GM19463 (cell line): Measurements from ENCODE around the gene PCAT6.
"Not testable (repeated sequence)": the region's sequence is repeated elsewhere in the genome, so short reads cannot be mapped to it uniquely, and the experiment has no call there.

ENCODE experiments used
- ATAC-seq: cut with Tn5 transposase; IDR thresholded peaks from one replicate; pipeline ENCODE4 v1.9.1; 2021; ENCODE audit warnings: mild to moderate bottlenecking, moderate library complexity; ENCODE audit not compliant: unreplicated experiment

The PCAT6 gene

DNA sequence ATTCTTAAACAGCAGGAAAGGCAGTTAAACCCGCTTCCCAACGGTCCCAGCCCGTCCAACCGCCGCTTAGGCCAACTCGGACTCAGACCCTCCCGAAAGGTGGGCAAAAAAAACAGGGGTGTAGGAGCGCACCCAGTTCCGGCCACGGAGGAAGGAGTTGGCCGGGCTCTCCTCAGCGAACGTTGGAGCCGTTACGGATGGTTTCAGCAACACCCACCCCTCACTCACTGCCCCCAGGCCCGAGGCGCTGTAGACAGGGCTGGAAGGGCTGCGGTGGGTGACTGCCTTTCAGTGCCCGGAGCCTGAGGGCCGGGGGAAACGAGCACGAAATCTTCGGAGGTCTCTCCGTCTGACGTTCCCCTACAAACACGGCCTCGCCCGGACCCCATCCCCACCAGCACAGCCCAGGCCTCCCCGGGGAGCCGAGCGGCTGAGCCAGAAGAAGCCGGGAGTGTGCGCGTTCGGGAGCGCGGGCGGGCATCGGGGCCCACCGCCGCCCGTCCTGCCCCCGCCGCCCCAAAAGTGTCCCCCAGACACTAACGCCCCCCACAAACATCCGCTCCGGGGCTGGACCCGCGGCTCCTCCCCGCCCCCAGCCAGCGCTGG lies 3.8 kb upstream of the PCAT6 start:
- no peak for ATAC-seq

DNA sequence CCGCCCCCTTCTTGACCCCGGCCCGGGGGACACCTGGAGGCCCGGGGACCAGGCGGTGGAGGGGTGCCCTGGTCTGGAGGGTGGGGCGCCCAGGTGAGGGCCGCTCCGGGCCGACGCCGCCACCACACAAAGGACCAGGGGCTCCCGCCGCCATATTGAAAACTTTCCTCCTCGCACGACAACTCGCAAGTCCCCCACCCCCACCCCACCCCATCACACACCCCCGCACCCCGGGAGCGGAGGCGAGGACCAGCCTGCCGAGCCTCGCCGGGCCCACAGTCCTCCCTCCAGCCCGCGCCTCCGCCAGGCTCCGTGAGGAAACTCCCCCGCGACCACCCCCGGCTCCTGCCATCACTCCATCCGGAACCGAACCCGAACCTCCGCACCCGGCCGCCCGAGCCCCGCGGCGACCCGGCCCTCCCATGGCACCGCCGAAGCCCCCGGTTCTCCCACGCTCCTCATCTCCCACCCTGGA lies 3.3 kb upstream of the PCAT6 start:
- ATAC-seq: no peak

DNA sequence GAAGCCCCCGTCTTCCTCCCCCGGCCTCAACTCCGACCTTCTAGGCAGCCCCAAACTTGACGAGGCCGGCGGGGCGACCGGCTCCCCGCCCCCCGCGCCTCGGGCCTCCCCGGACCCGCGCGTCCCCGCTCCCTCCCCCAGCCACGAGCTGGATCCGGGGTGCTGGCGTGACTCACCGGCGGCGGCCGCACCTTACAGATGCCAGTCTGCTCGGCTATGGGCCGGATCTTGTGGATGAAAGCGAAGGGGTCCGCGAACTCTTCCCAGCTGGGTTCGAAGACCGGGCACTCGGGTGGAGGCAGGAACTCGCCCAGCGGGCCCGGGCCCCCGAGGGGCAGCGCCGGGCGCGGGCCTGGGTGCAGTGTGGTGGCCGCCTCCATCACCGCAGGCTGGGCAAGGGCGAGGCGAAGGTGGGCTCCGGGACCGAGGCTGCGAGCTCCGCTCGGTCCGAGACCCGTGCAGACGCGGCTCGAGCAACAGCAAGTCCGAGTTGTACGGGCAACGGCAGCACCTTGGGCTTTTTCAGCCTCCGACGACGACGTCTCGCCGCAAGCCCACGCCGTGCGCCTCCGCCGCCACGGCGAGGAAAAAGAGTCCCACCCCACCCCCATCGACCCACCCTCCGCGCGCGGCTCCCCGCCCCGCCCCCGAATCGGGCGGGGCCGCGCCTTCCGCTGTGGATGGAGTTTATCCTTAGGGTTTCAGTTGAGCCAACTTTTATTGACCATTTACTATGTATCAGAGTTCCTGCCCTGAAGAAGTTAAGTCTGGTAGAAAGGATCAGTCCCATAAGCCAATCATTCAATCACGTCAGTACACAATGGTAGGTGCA lies 2.6 kb upstream of the PCAT6 start, which contains the start of gene KDM5B:
KDM5B (minus strand) TSS at position 496 of the 832 bp plus-strand sequence; CDS start at position 380, 116 bp downstream.
- ATAC-seq: no peak

DNA sequence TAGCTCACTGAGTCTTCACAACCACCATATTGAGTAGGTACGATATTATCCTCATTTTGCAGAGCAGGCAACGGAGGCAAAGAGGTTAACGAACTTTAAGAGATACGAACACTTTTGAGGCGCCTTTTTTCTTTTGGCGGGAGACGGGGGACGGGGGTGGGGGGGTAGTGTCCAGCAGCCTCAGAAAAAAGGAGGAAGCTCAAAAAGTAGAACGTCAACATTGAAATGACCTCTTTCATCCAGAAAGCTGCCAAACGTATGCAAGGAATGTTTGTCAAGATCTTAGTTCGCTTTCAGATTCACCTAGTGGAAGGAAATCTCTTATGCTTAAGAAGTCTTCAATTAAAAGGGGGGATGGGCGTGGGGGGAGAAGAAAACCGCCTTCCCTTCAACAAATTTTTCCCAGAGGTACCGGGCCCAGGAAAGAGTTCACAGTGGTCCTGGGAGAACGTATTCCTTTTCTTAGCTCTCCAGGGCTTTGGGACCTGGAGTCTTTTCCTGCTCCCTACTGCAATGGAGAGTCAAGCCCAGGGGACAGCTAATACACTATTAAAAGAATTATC lies 1.1 kb upstream of the PCAT6 start:
- ATAC-seq: no peak

DNA sequence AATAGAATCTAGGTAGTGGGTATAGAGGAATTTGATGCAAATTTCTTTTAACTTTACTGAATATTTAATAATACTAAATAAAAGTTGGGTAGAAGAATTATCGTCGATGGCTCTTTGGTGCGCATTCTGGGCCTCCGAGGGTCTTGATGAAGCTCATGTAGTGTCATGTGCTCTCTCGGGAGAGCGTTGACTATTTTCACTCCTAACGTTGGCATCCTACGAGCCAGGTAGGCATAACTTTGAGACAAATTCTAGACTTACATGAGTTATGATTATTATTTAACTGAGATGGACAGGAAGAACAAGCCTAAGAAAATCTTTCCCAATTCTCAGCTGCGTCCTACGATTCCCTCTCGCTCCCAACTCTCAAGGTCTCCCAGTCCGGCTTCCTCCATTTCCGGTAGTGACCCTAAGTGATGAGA lies 550 bp upstream of the PCAT6 start:
- no peak for ATAC-seq

DNA sequence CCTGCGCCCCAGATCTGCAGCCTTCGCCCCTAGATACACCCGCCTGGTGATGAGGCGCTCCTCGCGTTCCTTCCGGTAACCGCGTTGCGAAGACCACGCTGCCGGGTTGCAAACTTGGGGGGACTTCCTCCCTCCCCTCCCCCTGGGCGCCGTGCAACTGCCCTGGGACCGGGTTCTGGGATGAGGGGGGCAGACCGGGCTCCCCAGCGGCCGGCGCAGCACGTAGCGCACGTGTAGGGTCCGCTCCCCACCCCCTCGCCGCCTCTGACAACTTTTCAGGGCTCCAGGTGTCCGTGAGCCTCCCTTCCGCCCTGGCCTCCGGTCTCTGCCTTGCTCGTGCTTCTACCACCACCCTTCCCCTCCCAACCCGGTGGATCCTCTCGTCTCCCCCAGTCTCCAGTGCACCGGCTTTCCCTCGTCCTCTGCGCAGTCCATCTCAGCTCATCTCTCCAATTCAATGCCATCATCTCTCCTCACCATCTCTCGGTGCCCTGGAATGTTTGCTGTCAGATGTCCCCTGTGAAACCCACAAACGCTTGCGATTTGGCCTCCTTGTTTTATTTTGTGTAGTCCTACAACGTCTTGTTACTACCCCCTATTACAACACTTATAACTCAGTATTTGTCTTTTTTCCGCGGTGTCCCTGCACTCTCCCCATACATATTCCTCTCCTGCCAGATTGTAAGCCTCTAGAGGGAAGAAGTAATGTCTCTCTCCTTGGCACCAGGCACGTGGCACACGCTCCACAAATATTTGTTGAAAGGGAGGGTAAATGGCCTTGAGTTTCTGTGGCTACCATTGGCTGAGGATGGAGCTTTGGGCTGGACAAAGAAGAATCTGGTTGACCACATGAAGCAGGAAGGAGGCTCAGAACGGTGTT lies 782 bp downstream of the PCAT6 start:
- ATAC-seq: peak; percentile 19

DNA sequence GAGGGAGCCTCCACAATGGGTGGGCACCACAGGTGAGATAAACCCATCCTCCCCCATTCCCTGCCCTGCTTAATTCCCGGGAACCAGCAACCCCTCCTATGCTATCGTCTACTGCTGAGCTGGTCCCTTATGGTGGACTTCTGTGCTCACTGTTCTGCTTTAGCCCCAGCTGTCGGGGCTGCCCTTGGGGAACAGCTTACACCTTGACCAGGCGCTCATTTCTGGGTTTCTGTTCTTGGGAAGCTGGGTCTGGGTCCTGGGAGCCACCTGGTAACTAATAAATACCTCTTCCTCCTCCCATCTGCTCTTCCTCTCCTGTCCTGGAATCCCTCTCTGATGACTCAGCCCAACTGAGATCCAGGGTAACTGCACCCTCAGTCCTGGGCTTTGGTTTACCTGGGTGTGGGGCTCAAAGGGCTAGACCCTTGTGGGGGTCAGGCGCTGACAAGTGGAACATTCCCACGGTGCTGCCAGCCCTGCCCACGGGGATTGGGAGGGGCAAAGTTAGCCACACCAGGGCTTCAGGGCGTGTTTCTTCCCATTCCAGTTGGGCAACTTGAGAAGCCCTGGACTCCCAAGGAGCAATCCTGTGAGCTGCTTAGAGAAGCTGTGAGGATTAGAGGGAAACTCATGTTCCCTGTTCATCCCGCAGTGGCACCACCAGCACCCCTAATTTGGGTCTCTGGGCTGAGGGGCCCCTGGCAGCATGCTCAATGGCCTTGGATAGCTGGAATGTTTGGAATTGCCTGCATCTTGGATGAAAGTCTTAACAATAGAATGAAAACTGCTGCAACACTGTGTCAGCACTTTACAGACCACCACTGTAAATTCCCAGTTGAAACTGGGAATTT lies 1.6 kb downstream of the PCAT6 start:
- no peak for ATAC-seq

DNA sequence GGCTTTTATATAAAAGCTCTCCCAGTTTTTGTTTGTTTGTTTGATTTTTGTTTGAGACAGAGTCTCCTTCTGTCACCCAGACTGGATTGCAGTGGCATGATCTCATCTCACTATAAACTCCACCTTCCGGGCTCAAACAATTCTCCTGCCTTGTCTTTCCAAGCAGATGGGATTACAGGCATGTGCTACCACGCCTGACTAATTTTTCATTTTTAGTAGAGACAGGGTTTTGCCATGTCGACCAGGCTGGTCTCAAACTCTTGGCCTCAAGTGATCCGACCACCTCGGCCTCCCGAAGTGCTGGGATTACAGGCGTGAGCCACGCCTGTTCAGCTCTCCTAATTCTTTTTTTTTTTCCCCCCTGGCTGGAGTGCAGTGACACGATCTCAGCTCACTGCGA lies 4.4 kb downstream of the PCAT6 start:
- ATAC-seq: no peak

DNA sequence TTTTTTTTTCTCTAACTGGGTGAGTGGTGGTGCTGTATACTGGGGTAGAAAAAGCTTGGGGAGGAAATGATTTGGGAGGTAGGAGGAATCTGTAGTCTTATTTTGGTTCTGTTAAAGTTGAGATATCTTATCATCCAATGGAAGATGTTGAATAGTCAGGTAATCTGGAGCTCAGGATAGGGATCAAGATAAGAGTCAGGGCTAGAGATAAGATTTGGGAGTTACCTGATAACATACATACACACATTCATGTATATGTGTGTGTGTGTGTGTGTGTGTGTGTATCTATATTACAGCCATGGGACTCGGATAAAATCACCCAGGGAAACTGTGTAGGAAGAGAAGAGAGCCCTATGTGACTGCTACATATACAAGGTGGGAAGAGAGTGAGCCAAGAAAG lies 8.1 kb downstream of the PCAT6 start:
- ATAC-seq: no peak

DNA sequence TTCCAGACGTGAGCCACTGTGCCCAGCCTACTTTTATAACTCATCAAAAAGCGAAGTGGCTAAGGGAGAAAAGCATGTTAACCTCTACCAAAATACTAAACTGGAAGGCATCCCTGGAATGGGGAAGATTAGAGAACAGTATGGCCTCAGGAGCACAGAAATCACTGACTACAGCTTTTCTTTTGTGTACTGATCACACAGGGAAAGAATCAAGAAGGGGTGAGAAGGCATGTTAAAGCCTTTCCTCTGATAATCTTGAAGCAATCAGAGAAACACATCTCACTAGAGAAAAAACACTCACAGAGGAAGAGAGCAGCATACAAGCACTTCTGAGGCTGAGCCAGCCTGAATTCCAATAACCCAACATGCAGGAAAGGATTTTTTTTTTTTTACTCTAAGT lies 10.7 kb downstream of the PCAT6 start:
- no peak for ATAC-seq

DNA sequence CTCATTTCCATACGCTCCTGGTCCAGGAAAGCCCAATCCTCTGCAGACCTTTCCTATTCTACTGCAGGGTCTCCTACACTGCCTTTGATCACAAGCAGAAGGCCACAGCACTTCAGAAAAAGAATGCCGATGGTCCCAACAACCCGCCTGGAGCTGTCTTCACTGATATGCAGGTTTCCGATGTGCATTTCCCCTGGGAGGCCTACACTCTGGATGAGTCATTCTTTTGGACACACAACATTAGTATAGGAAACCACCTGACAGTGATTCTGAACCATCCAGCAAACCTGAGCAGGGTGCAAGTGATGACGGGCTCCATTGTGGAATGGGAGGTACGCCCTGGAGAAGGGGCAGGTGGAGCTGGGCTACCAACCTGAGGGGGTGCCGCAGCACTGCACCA lies 15.0 kb downstream of the PCAT6 start:
- ATAC-seq: no peak

DNA sequence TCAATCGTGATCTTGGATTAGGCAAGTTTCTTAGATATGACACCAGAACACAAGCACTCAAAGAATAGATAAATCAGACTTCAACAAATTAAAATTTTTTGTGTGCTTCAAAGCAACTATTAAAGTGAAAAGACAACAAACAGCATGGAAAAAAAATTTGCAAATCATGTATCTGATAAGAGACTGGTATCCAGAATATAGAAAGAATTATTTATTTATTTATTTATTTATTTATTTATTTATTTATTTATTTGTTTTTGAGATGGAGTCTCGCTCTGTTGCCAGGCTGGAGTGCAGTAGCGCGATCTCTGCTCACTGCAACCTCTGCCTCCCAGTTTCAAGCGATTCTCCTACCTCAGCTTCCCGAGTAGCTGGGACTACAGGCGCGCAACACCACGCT lies 18.5 kb downstream of the PCAT6 start:
- ATAC-seq: not testable (repeated sequence)

DNA sequence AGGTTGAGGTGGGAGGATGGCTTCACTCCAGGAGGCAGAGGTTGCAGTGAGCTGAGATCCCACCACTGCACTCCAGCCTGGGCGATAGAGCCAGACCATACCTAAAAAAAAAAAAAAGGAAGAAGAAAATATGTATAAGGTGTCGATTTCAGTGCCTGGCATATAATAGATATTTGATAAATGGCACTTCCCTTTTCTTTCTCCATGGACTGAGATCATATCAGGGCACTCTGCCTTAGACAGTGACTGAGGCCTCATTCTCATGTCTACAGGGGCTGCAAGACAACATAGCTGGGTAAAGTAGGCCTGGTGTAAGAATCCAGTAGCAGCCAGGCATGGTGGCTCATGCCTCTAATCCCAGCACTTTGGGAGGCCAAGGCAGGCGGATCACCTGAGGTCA lies 21.2 kb downstream of the PCAT6 start:
- ATAC-seq: no peak

DNA sequence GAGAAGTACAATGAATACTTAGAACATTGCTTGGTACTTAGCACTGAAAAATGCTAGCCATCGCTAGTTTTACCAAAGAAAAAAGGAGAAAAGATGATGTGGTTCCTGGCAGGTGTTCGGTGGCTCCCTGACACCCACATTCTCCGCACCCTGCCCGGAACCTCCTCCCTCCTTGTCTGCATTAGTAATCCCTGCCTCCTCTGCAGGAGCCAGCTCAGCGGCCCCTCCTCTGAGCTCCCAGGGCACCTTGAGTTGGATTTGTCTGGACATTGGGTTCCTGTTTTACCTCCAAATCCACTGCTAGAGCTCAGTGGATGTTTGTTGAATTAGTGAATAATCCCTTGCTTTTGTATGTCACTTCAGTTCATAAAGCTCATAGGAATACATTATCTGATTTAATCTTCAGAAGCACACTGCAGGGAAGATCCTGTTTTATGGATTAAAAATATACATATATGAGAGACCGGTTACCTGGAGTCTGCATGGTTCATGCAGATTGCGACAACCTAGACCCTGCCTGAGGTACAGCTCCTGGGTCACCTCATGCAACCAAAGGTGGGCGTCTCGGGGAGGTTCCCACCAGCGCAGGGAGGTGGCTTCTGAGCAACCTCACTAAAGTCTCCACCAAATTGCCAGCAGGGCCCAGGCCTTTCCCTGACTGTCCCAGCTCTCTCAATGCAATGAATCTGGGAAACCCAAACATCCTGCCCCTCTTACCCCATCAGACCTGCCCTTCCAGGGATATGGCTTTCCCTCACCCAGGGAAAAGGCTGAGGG lies 24.2 kb downstream of the PCAT6 start:
- ATAC-seq: no peak

DNA sequence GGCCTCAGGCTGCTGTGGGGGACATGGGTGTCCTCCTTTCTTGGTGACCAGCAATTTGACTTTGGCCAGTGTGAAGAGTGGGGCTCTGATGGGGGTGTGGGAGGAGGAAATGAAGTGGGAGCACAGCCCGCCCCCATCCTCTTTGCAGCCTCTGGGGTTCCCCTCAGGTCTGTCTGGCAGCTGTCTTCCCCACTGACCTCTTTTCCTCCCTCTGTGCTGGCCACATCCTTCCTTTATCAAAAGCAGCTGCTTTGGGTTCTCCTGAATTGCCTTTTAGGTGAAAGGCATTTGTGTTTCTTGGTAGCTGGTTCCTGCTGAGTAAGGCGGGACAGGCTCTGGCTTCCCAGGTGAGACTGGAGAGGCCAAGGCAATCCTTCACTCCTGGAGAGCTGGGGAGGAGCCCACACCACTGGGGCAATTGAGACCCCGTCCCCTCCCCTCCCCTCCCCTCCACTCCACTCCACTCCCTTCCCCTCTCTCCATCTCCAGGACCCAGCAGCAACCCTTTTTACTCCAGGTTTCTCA lies 24.9 kb downstream of the PCAT6 start:
- no peak for ATAC-seq

DNA sequence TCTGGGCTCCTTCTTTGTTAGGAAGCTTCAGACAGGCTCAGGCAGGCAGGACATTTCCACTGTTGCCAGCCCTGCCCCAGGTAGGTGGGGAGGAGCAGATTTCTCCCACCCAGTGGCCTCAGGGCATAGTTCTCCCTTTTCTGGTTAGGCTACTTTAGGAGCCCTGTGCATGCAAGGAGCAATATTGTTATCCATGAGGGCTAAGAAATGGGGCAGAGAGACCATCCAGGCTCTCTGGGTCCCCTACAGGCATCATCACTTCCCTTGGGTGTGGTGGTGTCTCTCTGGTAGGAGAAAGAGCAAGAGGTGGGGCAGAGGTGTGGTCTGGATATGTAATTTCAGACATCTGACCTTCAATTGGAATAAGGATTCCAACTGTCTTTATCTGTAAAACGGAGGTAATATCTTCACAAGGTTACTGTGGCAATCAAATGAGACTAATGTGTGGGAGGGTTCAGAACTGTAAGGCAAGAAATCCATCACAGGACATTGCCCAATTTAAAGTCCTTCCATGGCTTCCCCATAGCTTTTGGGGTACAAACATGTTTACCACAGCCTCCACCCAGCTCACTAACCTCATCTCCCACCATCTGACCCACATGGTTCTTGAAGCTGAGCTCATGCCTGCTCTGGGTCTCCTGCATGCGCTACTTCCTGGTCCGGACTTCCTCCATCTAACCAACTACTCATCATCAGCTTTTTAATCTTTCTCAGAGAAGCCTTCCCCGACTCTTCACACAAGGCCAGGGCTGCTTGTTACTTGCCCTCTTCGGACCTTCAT lies 26.1 kb downstream of the PCAT6 start:
- ATAC-seq: no peak

DNA sequence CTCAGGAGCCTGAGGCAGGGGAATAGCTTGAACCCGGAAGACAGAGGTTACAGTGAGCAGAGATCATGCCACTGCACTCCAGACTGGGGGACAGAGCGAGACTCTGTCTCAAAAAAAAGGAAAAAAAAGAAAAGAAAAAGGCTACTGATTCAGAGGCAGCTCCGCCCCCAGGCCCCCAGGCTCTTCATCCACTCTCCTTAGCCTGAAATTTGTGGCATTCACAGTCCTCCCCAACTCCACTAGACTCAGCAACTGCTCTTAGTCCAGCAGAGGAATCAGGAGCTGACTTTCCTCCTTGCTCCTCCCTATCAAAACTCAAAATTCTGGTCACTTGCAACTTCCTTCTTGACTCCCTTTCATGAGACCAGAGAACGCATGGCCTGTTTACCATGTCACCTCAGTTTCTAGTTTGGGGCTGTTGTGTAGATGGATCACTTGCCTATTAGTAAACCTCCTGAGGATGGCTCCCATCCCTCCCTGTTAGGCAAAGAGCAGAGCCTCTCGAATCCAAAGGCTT lies 27.1 kb downstream of the PCAT6 start:
- no peak for ATAC-seq

DNA sequence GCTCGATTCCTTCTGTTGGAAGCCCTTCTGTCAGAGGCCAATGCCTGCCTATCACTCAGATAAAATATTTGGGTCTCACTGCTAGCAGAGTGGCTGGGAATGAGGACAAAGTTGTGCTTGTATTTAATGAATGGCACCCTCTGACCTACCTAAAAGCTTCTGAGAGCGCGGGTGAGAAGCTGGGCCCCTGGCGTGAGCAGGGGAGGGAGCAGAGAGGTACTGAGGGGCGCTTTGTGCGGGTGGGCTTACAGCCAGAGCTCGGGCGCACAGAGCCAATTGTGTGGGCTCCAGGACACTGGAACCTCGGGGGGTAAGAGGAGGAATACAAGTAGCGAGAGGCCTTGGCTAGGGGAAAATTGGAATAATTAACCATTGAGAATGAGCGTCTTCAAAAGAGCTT lies 32.3 kb downstream of the PCAT6 start:
- no peak for ATAC-seq
